Neuronal stem cell (in vitro differentiated cells): ENCODE measurements around the gene SNRNP27.
"Not testable (repeated sequence)": the region's sequence is repeated elsewhere in the genome, so short reads cannot be mapped to it uniquely, and the experiment has no call there.

ENCODE experiments used
- DNase-seq: peaks from one replicate; pipeline ENCODE4 v3.0.0-alpha.2; 2013; ENCODE audit warnings: low spot score
- H2AFZ ChIP-seq: one replicate; pipeline ENCODE4 v1.6.1; 2013; ENCODE audit warnings: mild to moderate bottlenecking, low read length, inconsistent platforms
- H2AK5ac ChIP-seq: 2 replicates; pipeline ENCODE4 v1.6.1; 2013; ENCODE audit warnings: low read depth, mild to moderate bottlenecking, inconsistent platforms, low read length, moderate library complexity, mixed read lengths
- H2BK120ac ChIP-seq: 2 replicates; pipeline ENCODE4 v1.6.1; 2013; ENCODE audit warnings: low read depth, mild to moderate bottlenecking, inconsistent platforms, low read length, moderate library complexity, mixed read lengths
- H2BK12ac ChIP-seq: one replicate; pipeline ENCODE4 v1.6.1; 2013; ENCODE audit warnings: low read length, inconsistent platforms
- H2BK15ac ChIP-seq: 2 replicates; pipeline ENCODE4 v1.6.1; 2013; ENCODE audit warnings: mild to moderate bottlenecking, low read length, inconsistent platforms, mixed read lengths
- H2BK5ac ChIP-seq: one replicate; pipeline ENCODE4 v1.6.1; 2013; ENCODE audit warnings: inconsistent platforms, mild to moderate bottlenecking, low read length, moderate library complexity
- H3K14ac ChIP-seq: one replicate; pipeline ENCODE4 v1.6.1; 2013; ENCODE audit warnings: low read length, inconsistent platforms
- H3K18ac ChIP-seq: 2 replicates; pipeline ENCODE4 v1.6.1; 2013; ENCODE audit warnings: low read length, inconsistent platforms
- H3K23ac ChIP-seq: 2 replicates; pipeline ENCODE4 v1.6.1; 2013; ENCODE audit warnings: low read depth, mild to moderate bottlenecking, mixed read lengths, low read length, inconsistent platforms; ENCODE audit not compliant: poor library complexity
- H3K27ac ChIP-seq: replicated peaks from 3 replicates; pipeline ENCODE4 v1.5.1; 2013; ENCODE audit warnings: low read length, inconsistent platforms
- H3K27me3 ChIP-seq, 3 experiments: 2 replicates each; pipeline ENCODE4 v1.6.1; 2013; ENCODE audit warnings: low read length in 3 of 3, mild to moderate bottlenecking in 2 of 3, inconsistent platforms in 1 of 3, low read depth in 1 of 3, mixed read lengths in 1 of 3, moderate library complexity in 1 of 3; ENCODE audit not compliant: control insufficient read depth in 3 of 3, insufficient read depth in 3 of 3
- H3K36me3 ChIP-seq, 2 donors: replicated peaks in 1 of 2; 2 replicates each; pipeline ENCODE4 v1.6.1; 2013; ENCODE audit warnings: low read length in 2 of 2; ENCODE audit not compliant: control insufficient read depth in 2 of 2, insufficient read depth in 2 of 2
- H3K4ac ChIP-seq: 2 replicates; pipeline ENCODE4 v1.6.1; 2013; ENCODE audit warnings: inconsistent platforms, mild to moderate bottlenecking, low read length, moderate library complexity
- H3K4me1 ChIP-seq, 2 donors: 1 replicate in 1 of 2; 2 replicates in 1 of 2; pipeline ENCODE4 v1.6.1; 2013; ENCODE audit warnings: low read length in 2 of 2, low read depth in 1 of 2; ENCODE audit not compliant: control insufficient read depth in 2 of 2, insufficient read depth in 1 of 2
- H3K4me2 ChIP-seq: one replicate; pipeline ENCODE4 v1.6.1; 2013; ENCODE audit warnings: mild to moderate bottlenecking, low read length, inconsistent platforms; ENCODE audit not compliant: insufficient read depth, poor library complexity, severe bottlenecking
- H3K4me3 ChIP-seq, 2 donors: 2 replicates each; pipeline ENCODE4 v1.5.1; 2013; ENCODE audit warnings: low read length in 2 of 2, mild to moderate bottlenecking in 2 of 2, inconsistent platforms in 1 of 2, moderate library complexity in 1 of 2
- H3K79me1 ChIP-seq: one replicate; pipeline ENCODE4 v1.6.1; 2013; ENCODE audit warnings: low read depth, mild to moderate bottlenecking, inconsistent platforms, low read length, moderate library complexity
- H3K9ac ChIP-seq: one replicate; pipeline ENCODE4 v1.6.1; 2013; ENCODE audit warnings: mild to moderate bottlenecking, low read depth, low read length, inconsistent platforms; ENCODE audit not compliant: poor library complexity
- H3K9me3 ChIP-seq, 2 donors: replicated peaks in 1 of 2; 2 replicates each; pipeline versions ENCODE3 to v1.6.1; 2013; ENCODE audit warnings: low read length in 2 of 2, mild to moderate bottlenecking in 2 of 2, inconsistent platforms in 1 of 2, low read depth in 1 of 2, mixed read lengths in 1 of 2, moderate library complexity in 1 of 2; ENCODE audit not compliant: control insufficient read depth in 2 of 2, insufficient read depth in 1 of 2
- H4K8ac ChIP-seq: one replicate; pipeline ENCODE4 v1.6.1; 2013; ENCODE audit warnings: low read depth, mild to moderate bottlenecking, inconsistent platforms, low read length, moderate library complexity
- H4K91ac ChIP-seq: one replicate; pipeline ENCODE4 v1.6.1; 2013; ENCODE audit warnings: low read length, low read depth, mild to moderate bottlenecking, inconsistent platforms; ENCODE audit not compliant: poor library complexity
- WGBS, 2 donors: extraction: QIAGEN DNeasy Blood & Tissue Kit; methylation state at CpG; one replicate each; pipeline ENCODE4 v1.1.7; 2013; ENCODE audit warnings: missing lambda C conversion rate in 2 of 2, mixed read lengths in 1 of 2; ENCODE audit not compliant: insufficient read length in 2 of 2, insufficient replicate concordance in 1 of 2; ENCODE audit errors: extremely low coverage in 2 of 2; 5-methylcytosine and 5-hydroxymethylcytosine counted together

The SNRNP27 gene

GRCh38 chr2:69948963-69949645 is 55.3 kb downstream of the SNRNP27 start:
- Histone ChIP-seq H2BK12ac (no peak overlapping the region), H2BK5ac (no peak overlapping the region), H3K27ac (no peak overlapping the region), H2AK5ac (no peak overlapping the region), H4K91ac (no peak overlapping the region), H4K8ac (no peak overlapping the region), H3K4me2 (no peak overlapping the region), H3K23ac (no peak overlapping the region), H3K79me1 (no peaks in the 10 kb centered on the region), H3K18ac (no peak overlapping the region), H2AFZ (no peak overlapping the region), H3K4me1 (peaks cover 0 to 7% of the 10 kb centered on the region in 2 donors), H2BK15ac (no peak overlapping the region), H3K9me3 (no peaks in the 10 kb centered on the region), H3K9ac (no peak overlapping the region), H2BK120ac (no peak overlapping the region), H3K4me3 (no peak overlapping the region), H3K4ac (no peak overlapping the region), H3K14ac (no peak overlapping the region), H3K27me3 (no peaks in the 10 kb centered on the region), H3K36me3 (no peaks in the 10 kb centered on the region)
- no CpG with 5 or more reads among the region's 21 CpGs for WGBS, 2 donors
- no peak for DNase-seq

GRCh38 chr2:69950241-69950640 is 56.5 kb downstream of the SNRNP27 start:
- no peak overlapping the region for H2BK120ac ChIP-seq
- H3K27ac ChIP-seq = no peak overlapping the region
- no peak overlapping the region for H2BK15ac ChIP-seq
- H3K79me1 ChIP-seq = no peaks in the 10 kb centered on the region
- H3K36me3 ChIP-seq = no peaks in the 10 kb centered on the region
- no peak overlapping the region for H3K14ac ChIP-seq
- H3K4me2 ChIP-seq = no peak overlapping the region
- no peak overlapping the region for H3K9ac ChIP-seq
- H3K9me3 ChIP-seq = no peaks in the 10 kb centered on the region
- no CpG with 5 or more reads among the region's 5 CpGs for WGBS, 2 donors
- no peak overlapping the region for H2BK5ac ChIP-seq
- H3K4ac ChIP-seq = no peak overlapping the region
- no peaks in the 10 kb centered on the region for H3K27me3 ChIP-seq
- no peak overlapping the region for H2BK12ac ChIP-seq
- H3K18ac ChIP-seq = no peak overlapping the region
- DNase-seq = no peak
- no peak overlapping the region for H3K23ac ChIP-seq
- H2AK5ac ChIP-seq = no peak overlapping the region
- no peak overlapping the region for H2AFZ ChIP-seq
- H4K91ac ChIP-seq = no peak overlapping the region
- no peak overlapping the region for H3K4me3 ChIP-seq
- no peak overlapping the region for H4K8ac ChIP-seq
- H3K4me1 ChIP-seq = peaks cover 0 to 7% of the 10 kb centered on the region in 2 donors

GRCh38 chr2:69950671-69951070 is 56.9 kb downstream of the SNRNP27 start:
- not testable (repeated sequence) for H3K23ac ChIP-seq, H3K4me1 ChIP-seq, H3K4ac ChIP-seq, H3K9ac ChIP-seq, H3K14ac ChIP-seq, H3K36me3 ChIP-seq, H3K79me1 ChIP-seq, H3K27me3 ChIP-seq, H4K91ac ChIP-seq, H2BK5ac ChIP-seq, H2BK120ac ChIP-seq, H3K27ac ChIP-seq, H2BK15ac ChIP-seq, H2AK5ac ChIP-seq, DNase-seq, H4K8ac ChIP-seq, H3K4me2 ChIP-seq, H3K9me3 ChIP-seq, H3K4me3 ChIP-seq, H2BK12ac ChIP-seq, H2AFZ ChIP-seq, H3K18ac ChIP-seq
- no CpG with 5 or more reads among the region's 3 CpGs for WGBS, 2 donors

GRCh38 chr2:69952336-69953115 is 58.8 kb downstream of the SNRNP27 start:
- no peak overlapping the region for H3K27ac ChIP-seq
- H3K23ac ChIP-seq = no peak overlapping the region
- H3K4me2 ChIP-seq = no peak overlapping the region
- H2BK120ac ChIP-seq = no peak overlapping the region
- no peak overlapping the region for H3K4ac ChIP-seq
- no peak overlapping the region for H3K14ac ChIP-seq
- no peak overlapping the region for H2BK15ac ChIP-seq
- H3K4me1 ChIP-seq = peaks cover 0 to 7% of the 10 kb centered on the region in 2 donors
- H3K36me3 ChIP-seq = no peaks in the 10 kb centered on the region
- H3K18ac ChIP-seq = no peak overlapping the region
- no peak overlapping the region for H4K91ac ChIP-seq
- no peak overlapping the region for H3K4me3 ChIP-seq
- no peak overlapping the region for H2AK5ac ChIP-seq
- H2BK12ac ChIP-seq = no peak overlapping the region
- no CpG with 5 or more reads among the region's 6 CpGs for WGBS, 2 donors
- H3K9ac ChIP-seq = no peak overlapping the region
- H2AFZ ChIP-seq = no peak overlapping the region
- H3K27me3 ChIP-seq = no peaks in the 10 kb centered on the region
- H2BK5ac ChIP-seq = no peak overlapping the region
- no peaks in the 10 kb centered on the region for H3K9me3 ChIP-seq
- no peak overlapping the region for H4K8ac ChIP-seq
- DNase-seq = no peak
- H3K79me1 ChIP-seq = no peaks in the 10 kb centered on the region
